Omental fat pad (tissue), 4 donors: ENCODE results near the gene TRMO. TPM values are rescaled to one million over a fixed set of nuclear protein-coding genes. Genes with fewer than 3 reads are reported as not detected.

Experiments
- ATAC-seq: fragments of 150-250 bp; one replicate; pipeline ENCODE4 v1.9.1; 2016; ENCODE audit warnings: mild to moderate bottlenecking, moderate library complexity; ENCODE audit not compliant: low FRiP score
- DNase-seq: peaks from one replicate; pipeline ENCODE4 v3.0.0-alpha.2; 2019; ENCODE audit warnings: low spot score
- CTCF ChIP-seq, 3 donors: fragments of 450-650 bp; IDR thresholded peaks; one replicate each; pipeline ENCODE4 v1.5.1; 2016 to 2017; ENCODE audit warnings: antibody characterized with exemption in 3 of 3, mild to moderate bottlenecking in 3 of 3, moderate library complexity in 2 of 3
- total RNA-seq, 4 donors: library from RNA; depleted of rRNA; stranded (reverse); fragments of >200 nt; gene quantifications; one replicate each; pipeline ENCODE4 v1.1.0, GENCODE V29; 2016

Gene TRMO
- total RNA-seq, 4 donors from 2014 or later: 22.3 to 31.2 (median 24.3) TPM

GRCh38 chr9:97863314-97863713, 59.0 kb downstream of the TRMO start:
- TF ChIP-seq CTCF (IDR thresholded peaks at IDR 0.05): no peak
- DNase-seq: no peak
- ATAC-seq: no peak

- no peak for TF ChIP-seq CTCF (IDR thresholded peaks at IDR 0.05)
- ATAC-seq (no peak), DNase-seq (no peak)
Measured at GRCh38 chr9:97861148-97861475, 61.2 kb downstream of the TRMO start.

GRCh38 chr9:97860451-97861147, 61.7 kb downstream of the TRMO start:
- no peak for ATAC-seq
- no peak for DNase-seq
- TF ChIP-seq CTCF (IDR thresholded peaks at IDR 0.05): no peak

GRCh38 chr9:97859346-97859745, 63.0 kb downstream of the TRMO start:
- ATAC-seq (no peak), DNase-seq (no peak)
- TF ChIP-seq CTCF (IDR thresholded peaks at IDR 0.05): no peak

- no peak for DNase-seq
- TF ChIP-seq CTCF (IDR thresholded peaks at IDR 0.05): no peak
Measured at GRCh38 chr9:97858826-97859225, 63.5 kb downstream of the TRMO start.

GRCh38 chr9:97858393-97858713, 63.9 kb downstream of the TRMO start:
- DNase-seq: no peak
- no peak for TF ChIP-seq CTCF (IDR thresholded peaks at IDR 0.05)
- ATAC-seq: no peak

More at GRCh38 chr9:97858826-97859225, 63.5 kb downstream of the TRMO start:
- ATAC-seq: no peak

GRCh38 chr9:97857606-97858392, 64.5 kb downstream of the TRMO start:
- no peak for TF ChIP-seq CTCF (IDR thresholded peaks at IDR 0.05)
- DNase-seq: no peak
- ATAC-seq: no peak
